Calu3 (cell line): ENCODE data around the gene PGA4. TPM values are rescaled to one million over a fixed set of nuclear protein-coding genes. Genes with fewer than 3 reads are reported as not detected.
"Not testable (repeated sequence)": the region's sequence is repeated elsewhere in the genome, so short reads cannot be mapped to it uniquely, and the experiment has no call there.

Experiments used
- BruUV-seq: library from RNA; stranded (reverse); fragments of 400-500 nt; replicated peaks from 2 replicates; lab custom pipeline; 2021; lab: Mats Ljungman, UMichigan
- CTCF ChIA-PET: fragments of 300-600 bp; sonication (Branson Sonifier 250); formaldehyde crosslinking; loops from one replicate; lab custom pipeline; 2022; ENCODE audit warnings: antibody characterized with exemption; lab: Charles Lee
- DNase-seq: peaks from one replicate; pipeline ENCODE4 v3.0.0; 2022
- H3K27ac Mint-ChIP-seq: one replicate; pipeline ENCODE4 v1.8.0; 2022; ENCODE audit warnings: mixed read lengths; ENCODE audit not compliant: unreplicated experiment
- H3K27me3 Mint-ChIP-seq: one replicate; pipeline ENCODE4 v1.8.0; 2022; ENCODE audit warnings: mixed read lengths; ENCODE audit not compliant: unreplicated experiment
- H3K36me3 Mint-ChIP-seq: one replicate; pipeline ENCODE4 v1.8.0; 2022; ENCODE audit warnings: mild to moderate bottlenecking, moderate library complexity, mixed read lengths; ENCODE audit not compliant: insufficient read depth, unreplicated experiment
- H3K4me1 Mint-ChIP-seq: one replicate; pipeline ENCODE4 v1.8.0; 2022; ENCODE audit warnings: mild to moderate bottlenecking, low read depth, mixed read lengths; ENCODE audit not compliant: unreplicated experiment
- H3K4me3 Mint-ChIP-seq: one replicate; pipeline ENCODE4 v1.8.0; 2022; ENCODE audit warnings: mild to moderate bottlenecking, low read depth, moderate library complexity, mixed read lengths; ENCODE audit not compliant: unreplicated experiment
- H3K9me3 Mint-ChIP-seq: one replicate; pipeline ENCODE4 v1.8.0; 2022; ENCODE audit warnings: low read depth, mixed read lengths; ENCODE audit not compliant: unreplicated experiment
- intact Hi-C: fragments of 100-400 bp; cut with micrococcal nuclease; formaldehyde crosslinking; loops from one replicate; pipeline ENCODE4 v1.10.0; 2022; ENCODE audit not compliant: unreplicated experiment
- total RNA-seq: library from RNA; stranded (reverse); gene quantifications from 2 replicates; pipeline ENCODE4 v1.2.3, GENCODE V29; 2022
- TF ChIP-seq, protein P1 (sequence below): fragments of 200-600 bp; IDR thresholded peaks from one replicate; pipeline ENCODE4 v1.8.0; 2022; ENCODE audit warnings: antibody characterized with exemption; ENCODE audit not compliant: unreplicated experiment

Gene PGA4
- total RNA-seq, 1 experiment from 2014 or later, result not detected

DNA sequence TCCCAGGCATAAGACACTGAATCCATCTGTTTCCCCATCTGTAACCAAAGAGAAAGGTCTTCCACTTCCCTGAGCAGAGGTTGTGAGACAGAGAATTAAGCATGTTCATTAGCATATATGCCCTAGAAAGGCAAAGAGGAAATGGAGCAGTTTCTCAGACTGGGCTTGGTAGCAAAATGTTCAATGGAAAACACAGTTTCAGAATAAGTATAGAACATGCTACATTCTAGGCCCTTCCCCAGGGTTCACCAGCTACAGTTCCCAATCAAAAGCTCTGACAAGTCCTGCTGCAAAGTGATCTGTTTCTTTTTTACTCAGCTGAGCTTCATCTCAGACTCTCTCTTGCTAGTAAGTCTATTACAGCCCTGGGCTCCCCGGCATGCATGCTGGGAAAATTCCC, 30.2 kb downstream of the PGA4 start:
- not testable (repeated sequence) for DNase-seq, H3K4me3 Mint-ChIP-seq, H3K27ac Mint-ChIP-seq, BruUV-seq, H3K9me3 Mint-ChIP-seq, H3K36me3 Mint-ChIP-seq, H3K4me1 Mint-ChIP-seq
- intact Hi-C loops, result loop anchor here (10.0 kb wide), 2 partner anchors 82 to 132 kb away; partner anchors contain the start of genes DDB1 and TKFC
- H3K27me3 Mint-ChIP-seq, result peaks cover 67% of the 10 kb centered on the region
- CTCF ChIA-PET, result interaction anchor here (0.7 kb wide), 1 partner anchor 110 kb away, joined by 4 read pairs; no protein-coding TSS in a partner anchor

DNA sequence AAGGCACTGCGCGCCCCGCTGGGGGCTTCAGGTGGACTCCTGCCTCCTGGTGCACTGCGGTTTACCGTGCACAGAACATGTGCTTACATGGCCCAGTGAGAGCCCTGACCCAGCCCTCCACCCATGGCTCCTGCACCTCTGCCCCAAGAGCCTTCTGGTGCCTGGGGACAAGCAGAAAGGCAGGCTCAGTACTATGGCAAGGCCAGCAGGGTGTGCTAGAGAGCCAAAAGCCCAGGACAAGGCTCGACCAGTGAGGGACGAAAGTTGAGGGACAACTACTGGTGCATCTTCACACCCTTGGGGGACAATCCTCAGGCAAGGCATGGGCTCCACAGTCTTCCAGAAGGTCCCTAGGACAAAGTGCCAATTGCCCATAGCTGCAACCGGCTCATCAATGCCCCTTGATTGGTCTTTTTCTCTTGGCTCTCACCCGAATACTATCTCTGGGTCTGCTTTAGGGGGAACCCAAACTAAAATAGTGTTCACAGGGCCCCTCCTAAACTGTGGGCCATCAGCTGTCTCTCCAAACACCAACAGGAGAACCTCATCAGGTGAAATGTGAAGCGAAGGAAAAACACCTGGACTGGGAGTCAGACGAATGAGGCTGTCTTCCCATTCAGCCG, 32.4 kb downstream of the PGA4 start:
- TF ChIP-seq, protein P1, sequence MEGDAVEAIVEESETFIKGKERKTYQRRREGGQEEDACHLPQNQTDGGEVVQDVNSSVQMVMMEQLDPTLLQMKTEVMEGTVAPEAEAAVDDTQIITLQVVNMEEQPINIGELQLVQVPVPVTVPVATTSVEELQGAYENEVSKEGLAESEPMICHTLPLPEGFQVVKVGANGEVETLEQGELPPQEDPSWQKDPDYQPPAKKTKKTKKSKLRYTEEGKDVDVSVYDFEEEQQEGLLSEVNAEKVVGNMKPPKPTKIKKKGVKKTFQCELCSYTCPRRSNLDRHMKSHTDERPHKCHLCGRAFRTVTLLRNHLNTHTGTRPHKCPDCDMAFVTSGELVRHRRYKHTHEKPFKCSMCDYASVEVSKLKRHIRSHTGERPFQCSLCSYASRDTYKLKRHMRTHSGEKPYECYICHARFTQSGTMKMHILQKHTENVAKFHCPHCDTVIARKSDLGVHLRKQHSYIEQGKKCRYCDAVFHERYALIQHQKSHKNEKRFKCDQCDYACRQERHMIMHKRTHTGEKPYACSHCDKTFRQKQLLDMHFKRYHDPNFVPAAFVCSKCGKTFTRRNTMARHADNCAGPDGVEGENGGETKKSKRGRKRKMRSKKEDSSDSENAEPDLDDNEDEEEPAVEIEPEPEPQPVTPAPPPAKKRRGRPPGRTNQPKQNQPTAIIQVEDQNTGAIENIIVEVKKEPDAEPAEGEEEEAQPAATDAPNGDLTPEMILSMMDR, result peak; percentile 69
- H3K36me3 Mint-ChIP-seq, result no peaks in the 10 kb centered on the region
- BruUV-seq, result no TSS peak
- H3K4me1 Mint-ChIP-seq, result no peaks in the 10 kb centered on the region
- H3K4me3 Mint-ChIP-seq, result no peak overlapping the region
- intact Hi-C loops, result loop anchor here (10.0 kb wide), 2 partner anchors 80 to 130 kb away; partner anchors contain the start of genes DDB1 and TKFC
- CTCF ChIA-PET, result interaction anchor here (0.7 to 2.1 kb wide), 4 partner anchors 40 to 340 kb away, joined by 3 to 7 read pairs (median 3); partner anchors contain the start of gene VWCE
- DNase-seq, result peak; percentile 74
- H3K27me3 Mint-ChIP-seq, result peaks cover 59% of the 10 kb centered on the region
- H3K27ac Mint-ChIP-seq, result no peak overlapping the region
- no peaks in the 10 kb centered on the region for H3K9me3 Mint-ChIP-seq

DNA sequence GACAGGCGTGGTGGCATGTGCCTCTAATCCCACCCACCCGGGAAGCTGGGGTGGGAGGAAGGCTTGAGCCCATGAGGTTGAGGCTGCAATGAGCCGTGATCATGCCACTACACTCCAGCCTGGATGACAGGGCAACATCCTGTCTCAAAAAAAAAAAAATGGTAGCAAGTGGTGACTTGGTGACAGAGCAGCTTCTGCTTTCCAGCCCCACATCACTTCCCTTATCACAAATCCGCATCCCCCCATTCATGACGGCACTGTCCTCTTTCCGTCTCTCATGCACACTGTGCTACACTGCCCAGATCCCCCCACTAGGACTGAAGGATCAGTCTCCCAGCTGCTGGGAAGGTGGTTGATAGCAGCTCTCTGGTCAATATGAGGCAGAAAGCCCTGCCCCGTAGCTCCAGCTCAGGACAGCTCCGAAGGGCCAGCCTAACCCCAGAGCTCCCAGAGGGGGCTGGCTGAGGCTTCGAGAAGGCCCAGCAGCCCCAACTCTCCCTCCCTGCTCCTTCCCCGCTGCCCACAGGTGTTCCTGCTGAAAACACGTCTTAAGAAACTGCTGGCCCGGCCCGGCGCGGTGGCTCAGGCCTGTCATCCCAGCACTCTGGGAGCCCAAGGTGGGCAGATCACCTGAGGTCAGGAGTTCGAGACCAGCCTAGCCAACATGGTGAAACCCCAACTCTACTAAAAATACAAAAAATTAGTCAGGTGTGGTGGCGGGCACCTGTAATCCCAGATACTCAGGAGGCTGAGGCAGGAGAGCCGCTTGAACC, 34.7 kb downstream of the PGA4 start:
- intact Hi-C loops, result loop anchor here (10.0 kb wide), 2 partner anchors 78 to 128 kb away; partner anchors contain the start of genes DDB1 and TKFC
- H3K27ac Mint-ChIP-seq, result no peak overlapping the region
- no TSS peak for BruUV-seq

DNA sequence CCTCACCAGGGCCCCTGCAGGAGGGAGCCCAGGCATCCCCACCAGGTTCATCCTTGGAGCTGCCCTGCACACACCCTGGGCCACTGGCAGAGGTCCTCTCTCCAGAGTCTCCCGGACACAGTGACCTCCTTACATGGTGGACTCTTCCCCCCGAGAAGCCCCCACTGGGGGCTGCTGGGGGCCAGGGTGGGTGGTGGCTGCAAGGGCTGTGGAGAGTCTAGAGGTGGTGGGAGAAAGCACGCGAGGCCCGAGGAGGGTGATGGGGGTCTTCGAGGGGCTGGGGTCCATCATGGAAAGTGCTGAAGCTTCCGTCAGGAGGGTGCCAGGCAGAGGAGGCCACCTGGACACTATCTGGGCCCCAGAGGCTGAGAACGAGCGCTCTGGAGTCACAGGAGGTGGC, 36.4 kb downstream of the PGA4 start:
- no peak overlapping the region for H3K4me3 Mint-ChIP-seq
- DNase-seq, result no peak
- peaks cover 26% of the 10 kb centered on the region for H3K27me3 Mint-ChIP-seq
- no peaks in the 10 kb centered on the region for H3K4me1 Mint-ChIP-seq
- no TSS peak for BruUV-seq
- no peaks in the 10 kb centered on the region for H3K9me3 Mint-ChIP-seq
- no peak overlapping the region for H3K27ac Mint-ChIP-seq
- CTCF ChIA-PET, result no interaction called here
- no peaks in the 10 kb centered on the region for H3K36me3 Mint-ChIP-seq
- intact Hi-C loops, result loop anchor here (10.0 kb wide), 2 partner anchors 76 to 126 kb away; partner anchors contain the start of genes DDB1 and TKFC
- TF ChIP-seq, protein P1, result no peak

More for the DNA sequence above, 34.7 kb downstream of the PGA4 start:
- H3K4me3 Mint-ChIP-seq, result no peak overlapping the region
- DNase-seq, result no peak
- peaks cover 43% of the 10 kb centered on the region for H3K27me3 Mint-ChIP-seq
- H3K4me1 Mint-ChIP-seq, result no peaks in the 10 kb centered on the region
- no peaks in the 10 kb centered on the region for H3K9me3 Mint-ChIP-seq
- TF ChIP-seq, protein P1, result no peak
- CTCF ChIA-PET, result interaction anchor here (0.5 to 0.6 kb wide), 2 partner anchors 243 to 365 kb away, joined by 4 read pairs; no protein-coding TSS in a partner anchor
- no peaks in the 10 kb centered on the region for H3K36me3 Mint-ChIP-seq
